Naive thymus-derived CD8-positive, alpha-beta T cell (primary cell): Measurements from ENCODE around the gene RAD52. TPM values are rescaled to one million over a fixed set of nuclear protein-coding genes. Genes with fewer than 3 reads are reported as not detected.

ENCODE experiments used
- ATAC-seq, 2 donors: fragments of 150-1000 bp; cut with Tn5 transposase in 1 of 2; sonication (Bioruptor Pico), chemical (Tn5 transposase) in 1 of 2; 1 replicate in 1 of 2; 2 replicates in 1 of 2; pipeline ENCODE4 v1.10.0; 2021; ENCODE audit warnings: mild to moderate bottlenecking in 2 of 2, moderate library complexity in 2 of 2
- POLR2A ChIA-PET: fragments of 350-600 bp; sonication (Branson Sonifier 250); formaldehyde crosslinking; loops from one replicate; lab custom pipeline; 2021; ENCODE audit warnings: antibody characterized with exemption; lab: Charles Lee
- DNase-seq, 10 donors: peaks; one replicate each; pipeline versions ENCODE4 v3.0.0 to v3.0.0-alpha.2; 2020 to 2022
- H3K27ac Mint-ChIP-seq, 10 donors: one replicate each; pipeline ENCODE4 v1.8.0; 2020 to 2022; ENCODE audit warnings: mild to moderate bottlenecking in 10 of 10, mixed read lengths in 10 of 10, moderate library complexity in 4 of 10, inconsistent platforms in 1 of 10
- H3K27me3 Mint-ChIP-seq, 5 donors: one replicate each; pipeline ENCODE4 v1.8.0; 2021 to 2022; ENCODE audit warnings: mixed read lengths in 5 of 5
- H3K36me3 Mint-ChIP-seq, 3 donors: one replicate each; pipeline ENCODE4 v1.8.0; 2020 to 2022; ENCODE audit warnings: mixed read lengths in 3 of 3, mild to moderate bottlenecking in 2 of 3, inconsistent platforms in 1 of 3
- H3K4me1 Mint-ChIP-seq, 4 donors: one replicate each; pipeline ENCODE4 v1.8.0; 2021 to 2022; ENCODE audit warnings: mixed read lengths in 4 of 4
- H3K4me3 Mint-ChIP-seq, 10 donors: one replicate each; pipeline ENCODE4 v1.8.0; 2020 to 2022; ENCODE audit warnings: mild to moderate bottlenecking in 10 of 10, mixed read lengths in 10 of 10, moderate library complexity in 6 of 10, inconsistent platforms in 1 of 10
- H3K9me3 Mint-ChIP-seq, 9 donors: one replicate each; pipeline ENCODE4 v1.8.0; 2020 to 2022; ENCODE audit warnings: mixed read lengths in 9 of 9, mild to moderate bottlenecking in 3 of 9, inconsistent platforms in 1 of 9, moderate library complexity in 1 of 9
- polyA plus RNA-seq, 3 donors: library from polyadenylated mRNA; unstranded; fragments of 300-500 nt; fragmentation: Illumina TruSeq; gene quantifications; one replicate each; pipeline ENCODE4 v1.2.3, GENCODE V29; 2021
- total RNA-seq, 8 experiments: library from RNA in 2 of 8; stranded (reverse) in 2 of 8; gene quantifications; one replicate each; pipeline ENCODE4 v1.2.3 and lab custom pipeline; 2021 to 2026

The RAD52 gene
- total and polyA plus RNA-seq, 5 experiments from 2014 or later = 2.1 to 30.0 (median 4.9) TPM

GRCh38 chr12:909861-910260 is 39.6 kb downstream of the RAD52 start:
- DNase-seq (no peak), ATAC-seq (no peak)
- POLR2A ChIA-PET = no interaction called here
- Mint-ChIP-seq H3K36me3 (peaks cover 6 to 91% (median 9%) of the 10 kb centered on the region in 3 donors), H3K27me3 (no peaks in the 10 kb centered on the region), H3K9me3 (no peaks in the 10 kb centered on the region), H3K27ac (peak overlapping the region in 9 of 10 donors; percentile 7 to 87 (median 36)), H3K4me1 (peaks cover 10 to 29% (median 23%) of the 10 kb centered on the region in 4 donors), H3K4me3 (no peak overlapping the region)

GRCh38 chr12:907413-908185 is 41.9 kb downstream of the RAD52 start:
- Mint-ChIP-seq H3K4me1 (peaks cover 16 to 42% (median 30%) of the 10 kb centered on the region in 4 donors), H3K36me3 (peaks cover 6 to 90% (median 11%) of the 10 kb centered on the region in 3 donors), H3K27me3 (no peaks in the 10 kb centered on the region), H3K4me3 (no peak overlapping the region), H3K27ac (peak overlapping the region in 9 of 10 donors; percentile 8 to 73 (median 48)), H3K9me3 (no peaks in the 10 kb centered on the region)
- no peak for DNase-seq
- POLR2A ChIA-PET = no interaction called here
- ATAC-seq = no peak

GRCh38 chr12:906062-906585 is 43.4 kb downstream of the RAD52 start:
- POLR2A ChIA-PET = interaction anchor here (1.0 kb wide), 1 partner anchor 43 kb away, joined by 4 read pairs; the partner anchor contains the start of gene RAD52

GRCh38 chr12:905261-906031 is 44.0 kb downstream of the RAD52 start:
- DNase-seq (peak in 2 of 10 donors; percentile 18 to 31), ATAC-seq (peak; percentile 65 to 81)
- peaks cover 6 to 96% (median 13%) of the 10 kb centered on the region in 3 donors for H3K36me3 Mint-ChIP-seq
- H3K27ac Mint-ChIP-seq = peak overlapping the region; percentile 41 to 93 (median 78)
- H3K9me3 Mint-ChIP-seq = no peaks in the 10 kb centered on the region
- H3K27me3 Mint-ChIP-seq = no peaks in the 10 kb centered on the region
- POLR2A ChIA-PET = interaction anchor here (1.0 kb wide), 1 partner anchor 44 kb away, joined by 4 read pairs; the partner anchor contains the start of gene RAD52
- peaks cover 16 to 42% (median 33%) of the 10 kb centered on the region in 4 donors for H3K4me1 Mint-ChIP-seq
- H3K4me3 Mint-ChIP-seq = peak overlapping the region in 9 of 10 donors; percentile 24 to 76 (median 64)

More at GRCh38 chr12:906062-906585, 43.4 kb downstream of the RAD52 start:
- DNase-seq (peak in 2 of 10 donors; percentile 19 to 25), ATAC-seq (peak; percentile 42 to 53)
- H3K9me3 Mint-ChIP-seq = no peaks in the 10 kb centered on the region
- H3K27ac Mint-ChIP-seq = peak overlapping the region; percentile 41 to 93 (median 78)
- peaks cover 16 to 42% (median 33%) of the 10 kb centered on the region in 4 donors for H3K4me1 Mint-ChIP-seq
- H3K36me3 Mint-ChIP-seq = peaks cover 6 to 94% (median 14%) of the 10 kb centered on the region in 3 donors
- H3K4me3 Mint-ChIP-seq = peak overlapping the region in 9 of 10 donors; percentile 10 to 76 (median 48)
- H3K27me3 Mint-ChIP-seq = no peaks in the 10 kb centered on the region

GRCh38 chr12:904010-904414 is 45.5 kb downstream of the RAD52 start:
- H3K4me1 Mint-ChIP-seq = peaks cover 16 to 39% (median 32%) of the 10 kb centered on the region in 4 donors
- no peaks in the 10 kb centered on the region for H3K9me3 Mint-ChIP-seq
- POLR2A ChIA-PET = no interaction called here
- H3K4me3 Mint-ChIP-seq = no peak overlapping the region
- ATAC-seq = no peak
- H3K27me3 Mint-ChIP-seq = no peaks in the 10 kb centered on the region
- H3K27ac Mint-ChIP-seq = peak overlapping the region; percentile 6 to 85 (median 74)
- no peak for DNase-seq
- peaks cover 6 to 96% (median 13%) of the 10 kb centered on the region in 3 donors for H3K36me3 Mint-ChIP-seq

- Mint-ChIP-seq H3K27me3 (no peaks in the 10 kb centered on the region), H3K4me3 (peak overlapping the region in 1 of 10 donors; percentile 19), H3K36me3 (peaks cover 4 to 95% (median 13%) of the 10 kb centered on the region in 3 donors), H3K9me3 (no peaks in the 10 kb centered on the region), H3K27ac (peak overlapping the region; percentile 38 to 85 (median 76)), H3K4me1 (peaks cover 14 to 39% (median 32%) of the 10 kb centered on the region in 4 donors)
- ATAC-seq (no peak), DNase-seq (no peak)
- POLR2A ChIA-PET = no interaction called here
These were observed 46.4 kb downstream of the RAD52 start for GRCh38 chr12:903055-903454.

- ATAC-seq = no peak
- POLR2A ChIA-PET = no interaction called here
- peak overlapping the region in 8 of 10 donors; percentile 38 to 85 (median 76) for H3K27ac Mint-ChIP-seq
- H3K9me3 Mint-ChIP-seq = no peaks in the 10 kb centered on the region
- DNase-seq = no peak
- H3K36me3 Mint-ChIP-seq = peaks cover 0 to 95% (median 13%) of the 10 kb centered on the region in 3 donors
- H3K4me3 Mint-ChIP-seq = no peak overlapping the region
- H3K27me3 Mint-ChIP-seq = no peaks in the 10 kb centered on the region
- H3K4me1 Mint-ChIP-seq = peaks cover 13 to 39% (median 32%) of the 10 kb centered on the region in 4 donors
These were observed 46.9 kb downstream of the RAD52 start for GRCh38 chr12:902581-902980.

- H3K4me3 Mint-ChIP-seq = no peak overlapping the region
- peaks cover 0 to 92% (median 19%) of the 10 kb centered on the region in 3 donors for H3K36me3 Mint-ChIP-seq
- no peaks in the 10 kb centered on the region for H3K27me3 Mint-ChIP-seq
- ATAC-seq (no peak), DNase-seq (no peak)
- no peaks in the 10 kb centered on the region for H3K9me3 Mint-ChIP-seq
- peak overlapping the region in 2 of 10 donors; percentile 11 to 22 for H3K27ac Mint-ChIP-seq
- POLR2A ChIA-PET = no interaction called here
- H3K4me1 Mint-ChIP-seq = peaks cover 0 to 3% (median 0%) of the 10 kb centered on the region in 4 donors
These were observed 52.1 kb downstream of the RAD52 start for GRCh38 chr12:897386-897785.

- H3K27me3 Mint-ChIP-seq = no peaks in the 10 kb centered on the region
- no peak for DNase-seq
- peaks cover 0 to 89% (median 13%) of the 10 kb centered on the region in 3 donors for H3K36me3 Mint-ChIP-seq
- ATAC-seq = no peak
- peak overlapping the region in 1 of 10 donors; percentile 65 for H3K27ac Mint-ChIP-seq
- H3K4me3 Mint-ChIP-seq = no peak overlapping the region
- no peaks in the 10 kb centered on the region for H3K4me1 Mint-ChIP-seq
- POLR2A ChIA-PET = no interaction called here
- H3K9me3 Mint-ChIP-seq = no peaks in the 10 kb centered on the region
These were observed 53.5 kb downstream of the RAD52 start for GRCh38 chr12:896031-896430.

GRCh38 chr12:894226-894625 is 55.3 kb downstream of the RAD52 start:
- Mint-ChIP-seq H3K27me3 (no peaks in the 10 kb centered on the region), H3K4me1 (no peaks in the 10 kb centered on the region), H3K36me3 (peaks cover 0 to 87% (median 14%) of the 10 kb centered on the region in 3 donors), H3K9me3 (no peaks in the 10 kb centered on the region), H3K4me3 (no peak overlapping the region), H3K27ac (peak overlapping the region in 2 of 10 donors; percentile 34 to 62)
- POLR2A ChIA-PET = no interaction called here
- DNase-seq (no peak), ATAC-seq (no peak)

- POLR2A ChIA-PET = no interaction called here
- no peaks in the 10 kb centered on the region for H3K9me3 Mint-ChIP-seq
These were observed 63.3 kb downstream of the RAD52 start for GRCh38 chr12:886206-886605.

GRCh38 chr12:885701-886100 is 63.8 kb downstream of the RAD52 start:
- peaks cover 7 to 98% (median 33%) of the 10 kb centered on the region in 3 donors for H3K36me3 Mint-ChIP-seq
- POLR2A ChIA-PET = no interaction called here
- no peak for ATAC-seq
- H3K4me3 Mint-ChIP-seq = no peak overlapping the region
- no peak for DNase-seq
- no peaks in the 10 kb centered on the region for H3K4me1 Mint-ChIP-seq
- H3K27me3 Mint-ChIP-seq = no peaks in the 10 kb centered on the region
- no peaks in the 10 kb centered on the region for H3K9me3 Mint-ChIP-seq
- peak overlapping the region in 1 of 10 donors; percentile 6 for H3K27ac Mint-ChIP-seq

More at GRCh38 chr12:886206-886605, 63.3 kb downstream of the RAD52 start:
- DNase-seq = no peak
- peaks cover 7 to 98% (median 33%) of the 10 kb centered on the region in 3 donors for H3K36me3 Mint-ChIP-seq
- peak overlapping the region in 3 of 10 donors; percentile 3 to 63 (median 51) for H3K27ac Mint-ChIP-seq
- ATAC-seq = no peak
- no peaks in the 10 kb centered on the region for H3K27me3 Mint-ChIP-seq
- H3K4me1 Mint-ChIP-seq = no peaks in the 10 kb centered on the region
- no peak overlapping the region for H3K4me3 Mint-ChIP-seq
